GM19351 (cell line): ENCODE results near the gene CYREN.
"Not testable (repeated sequence)": the region's sequence is repeated elsewhere in the genome, so short reads cannot be mapped to it uniquely, and the experiment has no call there.

Source experiments
- ATAC-seq: cut with Tn5 transposase; IDR thresholded peaks from one replicate; pipeline ENCODE4 v1.9.1; 2021; ENCODE audit warnings: mild to moderate bottlenecking, moderate library complexity; ENCODE audit not compliant: unreplicated experiment

CYREN gene

GRCh38 chr7:135160858-135161653 lies 9.5 kb downstream of the CYREN start:
- peak; percentile 35 for ATAC-seq

GRCh38 chr7:135160098-135160857 lies 10.2 kb downstream of the CYREN start:
- no peak for ATAC-seq

- ATAC-seq = no peak
Observed at GRCh38 chr7:135159359-135160085, 11.0 kb downstream of the CYREN start.

GRCh38 chr7:135158874-135159273 lies 11.6 kb downstream of the CYREN start:
- ATAC-seq = no peak

- no peak for ATAC-seq
Observed at GRCh38 chr7:135158141-135158655, 12.3 kb downstream of the CYREN start.

- ATAC-seq = no peak
Observed at GRCh38 chr7:135156290-135156689, 14.2 kb downstream of the CYREN start.

GRCh38 chr7:135154734-135155133 lies 15.8 kb downstream of the CYREN start:
- no peak for ATAC-seq

- ATAC-seq = no peak
Observed at GRCh38 chr7:135152442-135152841, 18.1 kb downstream of the CYREN start.

- ATAC-seq = no peak
Observed at GRCh38 chr7:135151533-135151932, 19.0 kb downstream of the CYREN start.

- no peak for ATAC-seq
Observed at GRCh38 chr7:135151132-135151531, 19.4 kb downstream of the CYREN start.

- ATAC-seq = no peak
Observed at GRCh38 chr7:135150072-135150782, 20.3 kb downstream of the CYREN start.

GRCh38 chr7:135147899-135148721 lies 22.4 kb downstream of the CYREN start, which contains the start of gene TMEM140:
Gene TMEM140 (plus strand): TSS chr7:135148072. CDS start chr7:135164442, 16,370 bp downstream.
- peak; percentile 72 for ATAC-seq

- ATAC-seq = no peak
Observed at GRCh38 chr7:135147341-135147898, 23.1 kb downstream of the CYREN start.

- no peak for ATAC-seq
Observed at GRCh38 chr7:135143885-135144668, 26.4 kb downstream of the CYREN start.

GRCh38 chr7:135129579-135129978 lies 40.9 kb downstream of the CYREN start:
- ATAC-seq = no peak

GRCh38 chr7:135128931-135129330 lies 41.6 kb downstream of the CYREN start:
- no peak for ATAC-seq

GRCh38 chr7:135124631-135125030 lies 45.9 kb downstream of the CYREN start:
- ATAC-seq = not testable (repeated sequence)

- ATAC-seq = no peak
Observed at GRCh38 chr7:135121868-135122267, 48.6 kb downstream of the CYREN start.

GRCh38 chr7:135117096-135117495 lies 53.4 kb downstream of the CYREN start:
- no peak for ATAC-seq
